ENCODE results near the gene CHN2. TPM values are rescaled to one million over a fixed set of nuclear protein-coding genes. Genes with fewer than 3 reads are reported as not detected.
A peak's percentile ranks its signal among the peaks of the same experiment; 100 is the strongest.

The CHN2 gene
- polyA plus RNA-seq, 1 donor from 2014 or later = 136 TPM

DNA sequence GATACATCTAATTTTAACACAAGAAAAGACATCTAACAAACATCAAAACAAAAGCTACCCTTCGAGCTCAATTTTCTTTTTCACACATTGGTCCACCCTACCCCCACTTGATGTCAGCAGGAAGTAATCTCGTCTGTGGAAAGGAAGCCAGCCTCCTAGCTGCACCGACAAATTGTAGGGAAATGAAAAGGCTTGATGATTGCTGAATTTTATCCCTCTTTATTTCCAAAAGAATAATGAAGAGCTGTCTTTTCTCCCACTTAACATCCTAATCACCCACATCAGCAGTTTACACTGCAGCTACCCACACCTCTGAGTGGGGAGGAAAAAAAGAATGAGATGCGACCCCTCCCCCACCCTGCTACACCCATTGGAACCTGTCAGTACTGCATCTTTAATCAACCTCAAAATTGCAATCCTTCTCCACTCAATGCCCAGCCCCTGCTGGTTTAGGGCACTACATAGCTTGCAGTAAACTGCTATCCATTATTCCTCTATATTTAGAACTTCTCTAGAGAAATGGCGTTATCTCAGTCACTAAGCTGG lies 37.6 kb upstream of the CHN2 start:
- Histone ChIP-seq H3K36me3 (ENCODE audit: insufficient read depth, low read length) (no peaks in the 10 kb centered on the region), H3K27me3 (ENCODE audit: insufficient read depth, low read depth, low read length) (no peaks in the 10 kb centered on the region), H3K9me2 (ENCODE audit: insufficient read depth, low read length) (no peaks in the 10 kb centered on the region), H3K9me3 (ENCODE audit: low read length) (no peaks in the 10 kb centered on the region), H4K20me1 (ENCODE audit: insufficient read depth) (no peaks in the 10 kb centered on the region), H3K4me2 (ENCODE audit: low read length) (peak overlapping the region; percentile 58), H3F3A (ENCODE audit: insufficient read depth, low read length, poor library complexity, severe bottlenecking) (peaks cover 19% of the 10 kb centered on the region), H2AFZ (ENCODE audit: low read depth, low read length) (no peak overlapping the region), H3K79me2 (replicated peaks; ENCODE audit: insufficient read depth, low read length) (no peaks in the 10 kb centered on the region), H3K9ac (ENCODE audit: low read length) (peak overlapping the region; percentile 65), H3K4me3 (ENCODE audit: low read length) (peak overlapping the region; percentile 61), H3K27ac (ENCODE audit: low read length) (peak overlapping the region; percentile 90)
- TF ChIP-seq TAF1 (IDR thresholded peaks at IDR 0.05; ENCODE audit: low read depth) (peak; percentile 47), EP300 (conservative IDR thresholded peaks at IDR 0.05; ENCODE audit: poor library complexity, severe bottlenecking) (peak; percentile 89), MXI1 (conservative IDR thresholded peaks at IDR 0.05; ENCODE audit: poor library complexity, severe bottlenecking) (no peak), POLR2AphosphoS5 (IDR thresholded peaks at IDR 0.05) (peak; percentile 84), SMC3 (conservative IDR thresholded peaks at IDR 0.05; ENCODE audit: poor library complexity) (peak; percentile 60), EZH2 (IDR thresholded peaks at IDR 0.05; ENCODE audit: borderline replicate concordance, insufficient read depth, low read length, poor library complexity, severe bottlenecking) (no peak), RAD21 (conservative IDR thresholded peaks at IDR 0.05) (peak; percentile 42)
- TF ChIP-seq, protein P1, sequence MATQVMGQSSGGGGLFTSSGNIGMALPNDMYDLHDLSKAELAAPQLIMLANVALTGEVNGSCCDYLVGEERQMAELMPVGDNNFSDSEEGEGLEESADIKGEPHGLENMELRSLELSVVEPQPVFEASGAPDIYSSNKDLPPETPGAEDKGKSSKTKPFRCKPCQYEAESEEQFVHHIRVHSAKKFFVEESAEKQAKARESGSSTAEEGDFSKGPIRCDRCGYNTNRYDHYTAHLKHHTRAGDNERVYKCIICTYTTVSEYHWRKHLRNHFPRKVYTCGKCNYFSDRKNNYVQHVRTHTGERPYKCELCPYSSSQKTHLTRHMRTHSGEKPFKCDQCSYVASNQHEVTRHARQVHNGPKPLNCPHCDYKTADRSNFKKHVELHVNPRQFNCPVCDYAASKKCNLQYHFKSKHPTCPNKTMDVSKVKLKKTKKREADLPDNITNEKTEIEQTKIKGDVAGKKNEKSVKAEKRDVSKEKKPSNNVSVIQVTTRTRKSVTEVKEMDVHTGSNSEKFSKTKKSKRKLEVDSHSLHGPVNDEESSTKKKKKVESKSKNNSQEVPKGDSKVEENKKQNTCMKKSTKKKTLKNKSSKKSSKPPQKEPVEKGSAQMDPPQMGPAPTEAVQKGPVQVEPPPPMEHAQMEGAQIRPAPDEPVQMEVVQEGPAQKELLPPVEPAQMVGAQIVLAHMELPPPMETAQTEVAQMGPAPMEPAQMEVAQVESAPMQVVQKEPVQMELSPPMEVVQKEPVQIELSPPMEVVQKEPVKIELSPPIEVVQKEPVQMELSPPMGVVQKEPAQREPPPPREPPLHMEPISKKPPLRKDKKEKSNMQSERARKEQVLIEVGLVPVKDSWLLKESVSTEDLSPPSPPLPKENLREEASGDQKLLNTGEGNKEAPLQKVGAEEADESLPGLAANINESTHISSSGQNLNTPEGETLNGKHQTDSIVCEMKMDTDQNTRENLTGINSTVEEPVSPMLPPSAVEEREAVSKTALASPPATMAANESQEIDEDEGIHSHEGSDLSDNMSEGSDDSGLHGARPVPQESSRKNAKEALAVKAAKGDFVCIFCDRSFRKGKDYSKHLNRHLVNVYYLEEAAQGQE (IDR thresholded peaks at IDR 0.05; ENCODE audit: borderline replicate concordance) = peak; percentile 91
- TF ChIP-seq, protein P2, sequence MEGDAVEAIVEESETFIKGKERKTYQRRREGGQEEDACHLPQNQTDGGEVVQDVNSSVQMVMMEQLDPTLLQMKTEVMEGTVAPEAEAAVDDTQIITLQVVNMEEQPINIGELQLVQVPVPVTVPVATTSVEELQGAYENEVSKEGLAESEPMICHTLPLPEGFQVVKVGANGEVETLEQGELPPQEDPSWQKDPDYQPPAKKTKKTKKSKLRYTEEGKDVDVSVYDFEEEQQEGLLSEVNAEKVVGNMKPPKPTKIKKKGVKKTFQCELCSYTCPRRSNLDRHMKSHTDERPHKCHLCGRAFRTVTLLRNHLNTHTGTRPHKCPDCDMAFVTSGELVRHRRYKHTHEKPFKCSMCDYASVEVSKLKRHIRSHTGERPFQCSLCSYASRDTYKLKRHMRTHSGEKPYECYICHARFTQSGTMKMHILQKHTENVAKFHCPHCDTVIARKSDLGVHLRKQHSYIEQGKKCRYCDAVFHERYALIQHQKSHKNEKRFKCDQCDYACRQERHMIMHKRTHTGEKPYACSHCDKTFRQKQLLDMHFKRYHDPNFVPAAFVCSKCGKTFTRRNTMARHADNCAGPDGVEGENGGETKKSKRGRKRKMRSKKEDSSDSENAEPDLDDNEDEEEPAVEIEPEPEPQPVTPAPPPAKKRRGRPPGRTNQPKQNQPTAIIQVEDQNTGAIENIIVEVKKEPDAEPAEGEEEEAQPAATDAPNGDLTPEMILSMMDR (IDR thresholded peaks at IDR 0.05; ENCODE audit: poor library complexity, severe bottlenecking) = peak; percentile 69

DNA sequence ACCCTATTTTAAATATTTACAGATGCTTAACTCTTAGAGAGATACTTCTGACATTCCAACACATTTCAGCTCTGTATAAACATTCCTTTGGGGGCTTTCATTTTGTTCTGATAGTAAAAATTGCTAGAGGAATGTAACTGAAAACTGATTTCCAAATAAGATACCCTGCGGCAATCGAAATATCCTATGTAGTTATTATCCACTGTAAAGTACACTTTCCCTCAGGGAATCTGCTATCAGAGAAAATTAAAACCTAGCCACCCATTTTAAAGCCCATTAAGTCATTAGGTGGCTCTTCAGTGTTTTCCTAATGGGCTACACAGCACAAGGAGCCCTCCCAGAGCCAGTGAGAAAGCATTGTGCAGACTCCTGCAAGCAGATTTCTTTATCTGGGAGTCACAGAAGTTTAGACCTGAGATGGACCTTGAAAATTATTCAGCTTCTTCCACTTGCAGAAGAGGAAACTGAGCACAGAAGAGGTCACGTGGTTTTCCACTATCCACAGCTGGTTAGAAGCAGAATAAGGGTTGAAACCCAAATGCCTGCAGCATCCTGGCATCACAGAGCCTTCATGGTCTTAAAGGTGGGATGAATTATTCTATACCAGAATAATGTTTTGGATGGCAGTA lies 35.7 kb upstream of the CHN2 start:
- no peak overlapping the region for H2AFZ ChIP-seq (ENCODE audit: low read depth, low read length)
- no peaks in the 10 kb centered on the region for H3K36me3 ChIP-seq (ENCODE audit: insufficient read depth, low read length)
- no peaks in the 10 kb centered on the region for H3K79me2 ChIP-seq (replicated peaks; ENCODE audit: insufficient read depth, low read length)
- no peaks in the 10 kb centered on the region for H3K27me3 ChIP-seq (ENCODE audit: insufficient read depth, low read depth, low read length)
- H4K20me1 ChIP-seq (ENCODE audit: insufficient read depth) = no peaks in the 10 kb centered on the region
- H3K9me2 ChIP-seq (ENCODE audit: insufficient read depth, low read length) = no peaks in the 10 kb centered on the region
- H3F3A ChIP-seq (ENCODE audit: insufficient read depth, low read length, poor library complexity, severe bottlenecking) = peaks cover 19% of the 10 kb centered on the region
- no peak overlapping the region for H3K9ac ChIP-seq (ENCODE audit: low read length)
- no peak overlapping the region for H3K4me3 ChIP-seq (ENCODE audit: low read length)
- peak overlapping the region; percentile 90 for H3K27ac ChIP-seq (ENCODE audit: low read length)
- H3K9me3 ChIP-seq (ENCODE audit: low read length) = no peaks in the 10 kb centered on the region
- H3K4me2 ChIP-seq (ENCODE audit: low read length) = no peak overlapping the region
- TF ChIP-seq RAD21 (conservative IDR thresholded peaks at IDR 0.05) = no peak
- TF ChIP-seq, protein P2 (IDR thresholded peaks at IDR 0.05; ENCODE audit: poor library complexity, severe bottlenecking) = no peak
- TF ChIP-seq TAF1 (IDR thresholded peaks at IDR 0.05; ENCODE audit: low read depth) = no peak
- no peak for TF ChIP-seq EZH2 (IDR thresholded peaks at IDR 0.05; ENCODE audit: borderline replicate concordance, insufficient read depth, low read length, poor library complexity, severe bottlenecking)
- no peak for TF ChIP-seq POLR2AphosphoS5 (IDR thresholded peaks at IDR 0.05)
- no peak for TF ChIP-seq SMC3 (conservative IDR thresholded peaks at IDR 0.05; ENCODE audit: poor library complexity)
- TF ChIP-seq MXI1 (conservative IDR thresholded peaks at IDR 0.05; ENCODE audit: poor library complexity, severe bottlenecking) = no peak
- TF ChIP-seq EP300 (conservative IDR thresholded peaks at IDR 0.05; ENCODE audit: poor library complexity, severe bottlenecking) = no peak
- TF ChIP-seq, protein P1 (IDR thresholded peaks at IDR 0.05; ENCODE audit: borderline replicate concordance) = peak; percentile 55
